Measurements from ENCODE around the gene KCNN4. TPM values are rescaled to one million over a fixed set of nuclear protein-coding genes. Genes with fewer than 3 reads are reported as not detected.
"Not testable (repeated sequence)": the region's sequence is repeated elsewhere in the genome, so short reads cannot be mapped to it uniquely, and the experiment has no call there.

The KCNN4 gene
- total RNA-seq, 1 experiment from 2014 or later: 10.7 TPM

GRCh38 chr19:43779147-43779819, 1.5 kb downstream of the KCNN4 start:
- in situ Hi-C loops (cut with HindIII; ENCODE audit: low pct_unique_long_range_greater_than_20kb, low sequenced_read_pairs): no loop called here
- DNase-seq (ENCODE audit: low read depth): no peak

- in situ Hi-C loops (cut with HindIII; ENCODE audit: low pct_unique_long_range_greater_than_20kb, low sequenced_read_pairs): no loop called here
- DNase-seq (ENCODE audit: low read depth): no peak
Observed at GRCh38 chr19:43778651-43779050, 2.1 kb downstream of the KCNN4 start.

GRCh38 chr19:43777163-43777695, 3.5 kb downstream of the KCNN4 start:
- in situ Hi-C loops (cut with HindIII; ENCODE audit: low pct_unique_long_range_greater_than_20kb, low sequenced_read_pairs): no loop called here
- no peak for DNase-seq (ENCODE audit: low read depth)

GRCh38 chr19:43776286-43776685, 4.5 kb downstream of the KCNN4 start:
- in situ Hi-C loops (cut with HindIII; ENCODE audit: low pct_unique_long_range_greater_than_20kb, low sequenced_read_pairs): no loop called here
- DNase-seq (ENCODE audit: low read depth): no peak

- in situ Hi-C loops (cut with HindIII; ENCODE audit: low pct_unique_long_range_greater_than_20kb, low sequenced_read_pairs): no loop called here
Observed at GRCh38 chr19:43775299-43775890, 5.4 kb downstream of the KCNN4 start.

GRCh38 chr19:43774940-43775258, 5.9 kb downstream of the KCNN4 start:
- in situ Hi-C loops (cut with HindIII; ENCODE audit: low pct_unique_long_range_greater_than_20kb, low sequenced_read_pairs); DNase-seq (ENCODE audit: low read depth): not testable (repeated sequence)

More at GRCh38 chr19:43775299-43775890, 5.4 kb downstream of the KCNN4 start:
- no peak for DNase-seq (ENCODE audit: low read depth)

- in situ Hi-C loops (cut with HindIII; ENCODE audit: low pct_unique_long_range_greater_than_20kb, low sequenced_read_pairs): no loop called here
- DNase-seq (ENCODE audit: low read depth): no peak
Observed at GRCh38 chr19:43774103-43774939, 6.5 kb downstream of the KCNN4 start.

- no peak for DNase-seq (ENCODE audit: low read depth)
- in situ Hi-C loops (cut with HindIII; ENCODE audit: low pct_unique_long_range_greater_than_20kb, low sequenced_read_pairs): no loop called here
Observed at GRCh38 chr19:43773725-43774102, 7.1 kb downstream of the KCNN4 start.

DNA sequence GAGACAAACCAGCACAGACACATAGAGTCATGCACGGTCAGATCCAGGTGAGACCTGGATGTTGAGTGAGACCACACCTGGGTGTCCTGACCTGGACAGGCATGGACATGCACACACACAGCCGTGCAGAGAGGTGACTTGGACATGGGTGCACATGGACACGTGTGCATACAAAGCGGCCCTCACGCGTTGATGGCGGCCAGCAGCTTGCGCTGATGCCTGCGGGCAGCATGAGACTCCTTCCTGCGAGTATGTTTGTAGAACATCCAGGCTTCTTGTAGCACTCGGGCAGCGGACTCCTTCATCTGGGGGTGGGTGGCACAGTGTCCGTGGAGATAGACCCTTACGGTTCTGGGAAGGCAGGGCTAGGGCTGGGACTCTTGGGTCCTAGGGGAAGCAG, 11.5 kb downstream of the KCNN4 start:
- in situ Hi-C loops (cut with HindIII; ENCODE audit: low pct_unique_long_range_greater_than_20kb, low sequenced_read_pairs): no loop called here
- no peak for DNase-seq (ENCODE audit: low read depth)

DNA sequence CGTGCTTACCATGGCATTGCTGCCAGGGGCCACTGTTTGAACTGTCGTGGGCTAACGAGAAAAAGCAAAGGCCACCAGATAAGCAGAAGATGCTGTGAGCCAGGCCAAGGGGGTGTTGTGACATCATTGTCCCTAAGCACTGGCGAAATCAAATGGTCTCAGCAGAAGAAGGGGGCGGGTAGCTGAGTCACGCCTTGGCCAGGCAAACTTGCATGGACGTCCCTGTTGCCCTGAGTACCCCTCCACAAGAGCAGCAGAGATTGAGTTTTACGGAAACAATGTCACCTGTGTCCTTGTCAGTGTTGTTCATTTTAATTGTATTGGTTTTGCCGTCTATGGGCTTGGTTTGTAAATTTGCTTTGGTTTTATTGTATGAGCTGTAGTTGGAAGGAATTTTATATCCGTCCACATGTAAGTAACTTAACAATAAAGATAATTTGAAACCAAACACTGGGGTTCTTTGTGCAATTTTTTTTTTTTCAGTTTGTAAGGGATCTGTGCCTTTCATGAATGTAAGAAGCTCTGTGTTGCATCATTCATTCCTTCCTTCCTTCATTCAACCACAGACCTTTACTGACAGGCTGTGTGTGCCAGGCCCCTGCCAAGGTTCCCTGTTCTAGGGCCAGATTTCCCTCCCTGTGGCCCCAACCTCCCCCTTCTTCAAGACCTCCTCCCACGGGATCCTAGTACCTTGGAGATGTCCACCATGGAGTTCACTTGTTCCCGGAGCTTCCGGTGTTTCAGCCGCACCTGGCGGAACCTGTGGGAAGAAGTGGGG, 12.3 kb downstream of the KCNN4 start:
- in situ Hi-C loops (cut with HindIII; ENCODE audit: low pct_unique_long_range_greater_than_20kb, low sequenced_read_pairs): no loop called here
- no peak for DNase-seq (ENCODE audit: low read depth)

DNA sequence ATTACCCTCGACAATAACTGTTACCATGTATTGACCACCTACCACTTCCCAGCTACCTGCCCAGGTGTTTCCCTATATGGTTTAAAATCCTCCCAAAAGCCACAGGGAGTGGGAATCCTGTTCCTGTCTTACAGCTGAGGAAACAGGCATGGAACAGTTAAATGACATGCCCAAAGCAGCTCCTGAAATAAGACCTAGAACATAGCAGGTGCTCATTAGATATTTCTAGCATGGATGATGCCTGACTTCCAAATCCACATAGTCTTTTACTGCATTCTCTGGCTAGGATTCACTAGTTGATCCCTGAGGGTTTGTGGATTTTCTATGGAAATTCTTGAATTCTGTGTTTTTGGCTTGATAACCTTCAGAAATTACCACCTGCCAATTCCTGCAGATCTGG, 13.0 kb downstream of the KCNN4 start:
- in situ Hi-C loops (cut with HindIII; ENCODE audit: low pct_unique_long_range_greater_than_20kb, low sequenced_read_pairs): no loop called here
- DNase-seq (ENCODE audit: low read depth): no peak

DNA sequence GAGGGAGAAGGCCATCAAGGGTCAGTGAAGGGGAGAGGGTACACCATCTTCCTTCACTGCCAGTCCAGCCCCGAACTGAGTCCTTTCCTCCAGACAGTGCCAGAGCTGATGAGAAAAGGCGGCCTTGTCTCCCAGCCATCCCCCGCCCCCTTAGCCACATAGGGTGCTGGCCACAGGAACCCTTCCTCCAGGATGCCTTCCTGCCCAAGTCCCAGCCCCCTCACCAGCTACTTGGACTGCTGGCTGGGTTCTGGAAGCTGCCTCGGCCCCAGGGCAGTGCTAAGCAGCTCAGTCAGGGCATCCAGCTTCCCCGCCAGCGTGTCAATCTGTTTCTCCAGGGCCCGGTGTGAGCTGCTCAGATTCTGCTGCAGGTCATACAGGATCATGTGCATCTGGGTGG, 13.5 kb downstream of the KCNN4 start:
- DNase-seq (ENCODE audit: low read depth): no peak
- in situ Hi-C loops (cut with HindIII; ENCODE audit: low pct_unique_long_range_greater_than_20kb, low sequenced_read_pairs): no loop called here

- DNase-seq (ENCODE audit: low read depth): no peak
- in situ Hi-C loops (cut with HindIII; ENCODE audit: low pct_unique_long_range_greater_than_20kb, low sequenced_read_pairs): no loop called here
Observed at GRCh38 chr19:43766755-43767043, 14.1 kb downstream of the KCNN4 start.

- peak; percentile 93 for DNase-seq (ENCODE audit: low read depth)
- in situ Hi-C loops (cut with HindIII; ENCODE audit: low pct_unique_long_range_greater_than_20kb, low sequenced_read_pairs): no loop called here
Observed at GRCh38 chr19:43765109-43765876, 15.5 kb downstream of the KCNN4 start.

GRCh38 chr19:43764684-43765083, 16.1 kb downstream of the KCNN4 start:
- in situ Hi-C loops (cut with HindIII; ENCODE audit: low pct_unique_long_range_greater_than_20kb, low sequenced_read_pairs): not testable (repeated sequence)

DNA sequence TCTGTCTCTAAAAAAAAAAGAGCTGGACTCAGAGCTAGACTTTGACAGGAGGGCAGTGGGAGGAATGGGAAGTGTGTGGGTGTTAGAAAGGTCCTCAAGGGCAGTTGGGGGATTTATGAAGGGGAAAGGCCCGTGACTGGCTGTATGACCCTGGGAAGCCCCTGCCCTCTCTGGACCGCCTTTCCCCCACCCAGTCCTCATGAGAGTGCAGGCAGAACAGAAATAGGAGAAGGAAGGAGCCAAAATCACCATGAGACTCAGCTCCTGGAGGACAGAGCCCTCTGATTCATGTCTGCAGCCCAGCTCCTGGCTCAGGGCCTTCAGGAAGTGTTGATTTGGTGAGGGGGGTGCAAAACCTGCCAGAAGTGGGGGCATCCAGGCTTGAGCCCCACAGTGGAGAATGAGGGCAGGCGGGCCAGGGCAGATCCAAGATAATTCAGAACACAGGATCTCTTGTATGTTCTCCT, 17.3 kb downstream of the KCNN4 start:
- DNase-seq (ENCODE audit: low read depth): no peak

More at GRCh38 chr19:43764684-43765083, 16.1 kb downstream of the KCNN4 start:
- DNase-seq (ENCODE audit: low read depth): not testable (repeated sequence)

GRCh38 chr19:43762814-43763213, 18.0 kb downstream of the KCNN4 start:
- in situ Hi-C loops (cut with HindIII; ENCODE audit: low pct_unique_long_range_greater_than_20kb, low sequenced_read_pairs): no loop called here
- no peak for DNase-seq (ENCODE audit: low read depth)

More for the DNA sequence above, 17.3 kb downstream of the KCNN4 start:
- in situ Hi-C loops (cut with HindIII; ENCODE audit: low pct_unique_long_range_greater_than_20kb, low sequenced_read_pairs): no loop called here

DNA sequence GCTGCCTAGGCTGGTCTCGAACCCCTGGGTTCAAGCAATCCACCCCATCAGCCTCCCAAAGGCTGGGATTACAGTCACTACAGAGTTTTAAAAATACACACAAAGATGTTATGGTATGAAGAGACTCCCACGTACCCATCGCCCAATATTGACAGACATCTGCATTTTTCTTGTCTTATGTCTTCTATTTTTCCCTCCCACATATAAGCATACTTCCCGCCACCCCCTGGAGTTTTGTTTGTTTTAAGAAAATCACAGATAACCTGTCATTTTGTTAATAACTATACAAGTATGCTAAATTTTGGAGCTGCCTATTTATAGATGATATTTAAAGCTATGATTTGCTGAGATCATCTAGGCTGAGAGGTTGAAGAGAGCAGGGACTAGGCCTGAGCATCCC, 19.8 kb downstream of the KCNN4 start:
- in situ Hi-C loops (cut with HindIII; ENCODE audit: low pct_unique_long_range_greater_than_20kb, low sequenced_read_pairs): no loop called here
- no peak for DNase-seq (ENCODE audit: low read depth)

All from Caki2 (cell line).